Nephron (organoid): ENCODE measurements around the gene GPR35.

Source experiments
- H3K27ac Mint-ChIP-seq, 3 experiments: 2 replicates each; pipeline ENCODE4 v1.8.0; 2020; ENCODE audit warnings: mixed read lengths in 3 of 3, mild to moderate bottlenecking in 2 of 3, moderate library complexity in 1 of 3
- H3K27me3 Mint-ChIP-seq: 2 replicates; pipeline ENCODE4 v1.8.0; 2021; ENCODE audit warnings: low read depth, mild to moderate bottlenecking, moderate library complexity, mixed read lengths
- H3K36me3 Mint-ChIP-seq: 2 replicates; pipeline ENCODE4 v1.8.0; 2020; ENCODE audit warnings: low read depth, mixed read lengths
- H3K4me1 Mint-ChIP-seq: 2 replicates; pipeline ENCODE4 v1.8.0; 2020; ENCODE audit warnings: mixed read lengths
- H3K4me3 Mint-ChIP-seq, 3 experiments: 2 replicates each; pipeline ENCODE4 v1.8.0; 2020; ENCODE audit warnings: mild to moderate bottlenecking in 3 of 3, mixed read lengths in 3 of 3, moderate library complexity in 2 of 3
- H3K9me3 Mint-ChIP-seq: 2 replicates; pipeline ENCODE4 v1.8.0; 2020; ENCODE audit warnings: mixed read lengths
- CTCF ChIP-seq, 3 experiments: fragments of 200-600 bp; sonication (generic); IDR thresholded peaks; one replicate each; pipeline ENCODE4 v1.5.0; 2021; ENCODE audit warnings: antibody characterized with exemption in 3 of 3; ENCODE audit not compliant: unreplicated experiment in 3 of 3

Gene GPR35

GRCh38 chr2:240597419-240598181 is 27.7 kb upstream of the GPR35 start:
- Mint-ChIP-seq H3K4me1 (no peaks in the 10 kb centered on the region), H3K27ac (no peak overlapping the region), H3K4me3 (no peak overlapping the region), H3K9me3 (no peaks in the 10 kb centered on the region), H3K36me3 (peaks cover 6% of the 10 kb centered on the region), H3K27me3 (no peaks in the 10 kb centered on the region)
- TF ChIP-seq CTCF (IDR thresholded peaks at IDR 0.05; ENCODE audit: unreplicated experiment in 3 of 3): no peak

- no peaks in the 10 kb centered on the region for H3K27me3 Mint-ChIP-seq
- no peak overlapping the region for H3K27ac Mint-ChIP-seq
- H3K4me1 Mint-ChIP-seq: no peaks in the 10 kb centered on the region
- no peaks in the 10 kb centered on the region for H3K9me3 Mint-ChIP-seq
- H3K36me3 Mint-ChIP-seq: peaks cover 6% of the 10 kb centered on the region
- H3K4me3 Mint-ChIP-seq: no peak overlapping the region
- TF ChIP-seq CTCF (IDR thresholded peaks at IDR 0.05; ENCODE audit: unreplicated experiment in 3 of 3): no peak
These were observed 26.9 kb upstream of the GPR35 start for GRCh38 chr2:240598311-240598911.

- Mint-ChIP-seq H3K27ac (no peak overlapping the region), H3K27me3 (no peaks in the 10 kb centered on the region), H3K36me3 (peaks cover 6% of the 10 kb centered on the region), H3K4me3 (no peak overlapping the region), H3K4me1 (peaks cover under 1% of the 10 kb centered on the region), H3K9me3 (no peaks in the 10 kb centered on the region)
- no peak for TF ChIP-seq CTCF (IDR thresholded peaks at IDR 0.05; ENCODE audit: unreplicated experiment in 3 of 3)
These were observed 26.1 kb upstream of the GPR35 start for GRCh38 chr2:240599141-240599583.

GRCh38 chr2:240600451-240600961 is 24.8 kb upstream of the GPR35 start:
- TF ChIP-seq CTCF (IDR thresholded peaks at IDR 0.05; ENCODE audit: unreplicated experiment in 3 of 3): no peak
- no peaks in the 10 kb centered on the region for H3K9me3 Mint-ChIP-seq
- H3K27ac Mint-ChIP-seq: no peak overlapping the region
- peaks cover 8% of the 10 kb centered on the region for H3K4me1 Mint-ChIP-seq
- no peaks in the 10 kb centered on the region for H3K27me3 Mint-ChIP-seq
- no peak overlapping the region for H3K4me3 Mint-ChIP-seq
- H3K36me3 Mint-ChIP-seq: peaks cover 6% of the 10 kb centered on the region

- no peak for TF ChIP-seq CTCF (IDR thresholded peaks at IDR 0.05; ENCODE audit: unreplicated experiment in 3 of 3)
- no peak overlapping the region for H3K4me3 Mint-ChIP-seq
- peaks cover 6% of the 10 kb centered on the region for H3K36me3 Mint-ChIP-seq
- H3K27ac Mint-ChIP-seq: no peak overlapping the region
- peaks cover 8% of the 10 kb centered on the region for H3K4me1 Mint-ChIP-seq
- H3K27me3 Mint-ChIP-seq: no peaks in the 10 kb centered on the region
- H3K9me3 Mint-ChIP-seq: no peaks in the 10 kb centered on the region
These were observed 24.0 kb upstream of the GPR35 start for GRCh38 chr2:240601061-240601830.
